GM19463 (cell line): ENCODE results near the gene MACIR.

Experiments
- ATAC-seq: cut with Tn5 transposase; IDR thresholded peaks from one replicate; pipeline ENCODE4 v1.9.1; 2021; ENCODE audit warnings: mild to moderate bottlenecking, moderate library complexity; ENCODE audit not compliant: unreplicated experiment

The MACIR gene

DNA sequence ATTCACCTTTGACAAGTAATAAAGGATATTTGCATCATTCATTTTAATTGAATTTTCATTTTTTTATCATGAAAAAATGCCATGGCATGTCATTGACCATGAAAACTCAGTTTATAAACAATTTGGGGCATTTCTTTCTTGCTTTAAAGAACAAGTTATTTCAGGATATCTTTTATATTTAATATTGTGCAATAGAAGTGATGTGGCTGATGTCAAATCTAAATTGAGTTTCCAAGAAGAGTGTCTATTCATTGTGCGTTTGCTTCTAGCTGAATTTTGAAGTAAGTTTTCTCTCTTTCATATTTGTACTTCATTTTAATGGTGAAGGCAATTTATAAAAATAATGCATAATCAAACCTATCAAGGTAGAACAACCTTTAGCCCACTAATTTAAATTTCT lies 30.5 kb downstream of the MACIR start:
- ATAC-seq: no peak

DNA sequence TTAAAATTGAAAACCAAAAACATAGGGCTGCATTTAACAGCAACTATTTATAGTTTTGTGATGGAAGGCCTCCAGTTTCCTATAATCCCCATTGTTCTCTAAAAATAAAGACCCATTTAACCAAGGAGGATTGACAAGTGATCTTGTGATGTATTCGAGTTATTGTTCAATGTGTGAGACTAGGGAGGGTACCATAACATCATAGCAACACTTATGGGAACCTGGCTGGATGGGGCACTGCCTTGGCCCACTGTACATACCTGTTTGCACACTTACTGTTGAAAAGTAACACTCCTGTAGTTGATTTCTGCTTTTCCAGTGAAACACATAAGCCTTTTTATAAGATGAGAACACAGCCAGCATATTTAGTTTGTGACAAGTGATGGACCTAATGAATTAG lies 32.3 kb downstream of the MACIR start:
- ATAC-seq: no peak

DNA sequence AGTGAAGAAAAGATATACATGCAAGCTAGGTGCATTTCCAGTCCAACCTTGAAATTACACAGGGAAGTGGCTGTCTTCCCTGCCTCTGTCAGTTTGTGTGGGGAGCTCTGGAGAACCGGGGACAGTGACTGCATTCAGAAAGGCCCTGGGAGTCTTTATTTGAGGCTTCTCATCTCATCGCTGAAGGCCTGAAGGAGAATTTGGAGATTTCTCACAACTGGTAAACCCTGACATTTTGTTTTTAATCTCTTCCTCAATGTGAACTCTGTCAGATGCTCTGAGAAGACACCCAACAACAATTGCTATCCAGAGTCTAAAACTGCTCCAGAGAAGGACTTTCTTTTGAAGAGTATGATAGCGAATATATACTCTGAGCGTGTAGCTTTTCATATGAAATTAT lies 33.0 kb downstream of the MACIR start:
- no peak for ATAC-seq

DNA sequence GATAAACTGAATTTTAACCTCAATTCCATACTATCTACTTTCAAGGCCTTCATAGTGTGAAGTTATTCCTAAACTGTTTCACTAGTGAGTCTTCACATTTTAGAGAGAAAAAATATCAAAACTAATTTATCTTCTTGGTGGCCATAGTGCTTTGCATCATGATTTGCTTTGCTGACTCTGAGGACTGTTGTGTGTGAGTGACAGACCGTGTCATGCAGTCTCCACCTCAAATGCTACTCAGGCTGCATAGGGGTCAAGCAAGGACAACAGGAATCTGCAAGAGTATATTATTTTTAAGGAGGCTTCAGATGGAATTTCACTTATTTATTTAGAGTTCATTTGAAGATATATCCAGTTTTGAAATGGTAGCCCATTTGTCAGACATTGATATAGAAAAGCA lies 34.5 kb downstream of the MACIR start:
- no peak for ATAC-seq

DNA sequence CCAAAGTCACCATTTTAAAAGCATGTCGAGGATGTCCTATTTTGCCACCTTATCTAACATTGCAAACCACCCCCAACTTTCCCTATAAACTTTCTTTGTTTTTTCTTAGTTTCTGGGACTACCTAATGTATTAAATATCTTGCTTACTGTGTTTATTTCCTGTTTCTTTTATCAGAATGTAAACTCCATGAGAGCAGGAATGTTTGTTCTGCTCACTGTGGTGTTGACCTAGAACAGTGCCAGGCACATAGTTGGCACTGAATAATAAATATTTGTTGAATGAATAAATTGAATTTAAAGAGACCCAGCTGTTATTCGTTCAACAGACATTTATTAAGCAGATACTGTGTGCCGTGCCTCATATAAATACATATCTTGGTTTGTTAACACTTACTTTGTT lies 35.2 kb downstream of the MACIR start:
- ATAC-seq: no peak

DNA sequence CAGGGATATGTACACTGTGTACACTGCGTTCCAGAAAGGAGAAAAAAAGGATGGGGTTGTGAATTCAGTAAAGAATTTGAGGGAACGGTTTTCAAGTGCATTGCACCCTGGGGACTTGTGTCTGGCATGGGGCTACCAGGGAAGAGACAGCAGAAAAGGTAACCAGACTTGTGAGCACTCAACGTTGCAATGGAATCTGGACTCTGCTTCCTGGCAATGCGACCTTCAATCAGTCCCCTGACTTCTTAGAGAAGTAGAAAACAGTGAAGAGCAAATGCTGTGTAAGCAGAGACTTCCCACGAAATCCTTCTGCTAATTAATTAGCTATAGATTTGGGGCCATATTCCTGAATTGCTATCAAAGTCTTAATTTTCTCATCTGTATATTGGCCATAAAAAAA lies 36.3 kb downstream of the MACIR start:
- ATAC-seq: no peak

DNA sequence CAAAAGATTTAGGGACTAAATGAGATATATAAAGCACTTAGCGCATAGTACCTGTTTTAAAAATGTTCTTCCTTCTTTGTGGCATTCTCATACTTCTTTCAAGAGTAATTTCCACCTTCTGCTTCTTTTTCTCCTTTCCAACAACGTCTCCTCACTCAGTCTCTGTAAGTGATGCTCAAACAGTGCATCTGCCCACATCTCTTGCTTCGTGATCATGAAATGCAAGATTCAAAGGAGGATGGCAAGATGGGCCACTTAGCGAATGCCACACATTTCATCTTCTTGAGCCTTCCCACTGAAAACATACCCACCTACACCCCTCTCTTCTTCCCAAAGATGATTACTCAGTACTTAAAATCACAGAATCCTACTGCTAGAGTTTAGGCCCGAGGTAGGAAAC lies 36.9 kb downstream of the MACIR start:
- no peak for ATAC-seq

DNA sequence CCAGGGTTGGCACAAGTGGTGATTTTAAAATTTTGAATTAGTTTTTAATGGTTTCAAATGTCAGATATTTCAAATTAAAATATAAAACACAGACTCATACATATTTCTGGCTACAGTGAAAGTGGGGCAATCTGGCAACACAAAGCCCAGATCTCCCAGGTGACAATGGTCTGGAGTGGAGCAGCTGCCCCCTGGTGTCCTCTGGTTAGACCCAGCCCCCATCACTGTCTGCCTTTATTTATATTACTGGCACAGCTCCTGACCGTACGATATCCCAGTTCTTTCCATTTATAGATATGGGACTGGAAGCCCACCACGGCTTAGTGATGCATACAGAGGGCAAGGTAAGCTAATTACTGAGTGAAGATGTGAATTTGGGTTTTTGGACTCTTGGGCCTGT lies 37.3 kb downstream of the MACIR start:
- no peak for ATAC-seq

DNA sequence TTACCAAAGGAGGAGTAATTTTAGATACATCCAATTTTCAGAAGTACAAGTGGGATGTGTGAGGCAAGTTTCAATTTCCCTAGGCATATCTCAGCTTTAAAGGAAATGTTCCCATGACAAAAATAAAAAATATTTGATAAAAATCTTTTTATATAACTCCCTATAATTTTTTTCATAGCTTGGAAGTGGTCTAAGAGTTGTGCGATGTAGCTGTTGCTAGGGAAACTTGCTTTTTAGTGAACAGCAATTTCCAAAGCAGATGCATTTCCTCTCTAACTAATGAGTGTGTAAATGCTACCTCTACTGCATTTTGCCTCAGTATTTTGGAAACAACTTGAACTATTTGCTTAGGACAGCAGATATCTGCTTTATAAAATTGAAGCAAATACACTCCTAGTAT lies 39.6 kb downstream of the MACIR start:
- no peak for ATAC-seq

DNA sequence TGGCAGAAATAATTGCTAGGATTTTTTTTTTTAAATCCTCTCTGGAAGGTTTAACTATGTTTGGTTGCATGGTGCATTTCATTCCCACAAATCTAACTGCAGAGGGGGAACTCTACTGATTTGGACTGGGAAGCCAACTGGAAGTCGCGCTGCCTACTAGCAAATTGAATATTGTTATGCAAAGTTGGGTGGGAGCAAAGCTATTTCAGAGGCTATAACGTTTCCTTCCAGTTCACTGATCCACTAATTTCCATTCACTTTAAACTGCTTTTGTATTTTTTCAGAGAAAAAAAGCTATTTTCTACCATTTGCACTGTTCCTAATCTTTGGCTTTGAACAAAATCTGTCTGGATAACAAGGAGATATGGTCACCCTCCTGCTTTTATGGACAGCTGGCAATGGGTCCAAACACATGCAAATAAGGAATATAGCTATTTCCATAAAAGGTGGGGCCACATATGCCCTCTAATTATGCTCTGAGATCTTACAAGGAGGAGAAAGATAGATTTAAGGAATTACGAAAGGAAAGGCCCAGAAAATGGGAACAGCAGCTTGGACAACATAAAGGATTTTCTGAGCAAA lies 40.1 kb downstream of the MACIR start:
- ATAC-seq: no peak

DNA sequence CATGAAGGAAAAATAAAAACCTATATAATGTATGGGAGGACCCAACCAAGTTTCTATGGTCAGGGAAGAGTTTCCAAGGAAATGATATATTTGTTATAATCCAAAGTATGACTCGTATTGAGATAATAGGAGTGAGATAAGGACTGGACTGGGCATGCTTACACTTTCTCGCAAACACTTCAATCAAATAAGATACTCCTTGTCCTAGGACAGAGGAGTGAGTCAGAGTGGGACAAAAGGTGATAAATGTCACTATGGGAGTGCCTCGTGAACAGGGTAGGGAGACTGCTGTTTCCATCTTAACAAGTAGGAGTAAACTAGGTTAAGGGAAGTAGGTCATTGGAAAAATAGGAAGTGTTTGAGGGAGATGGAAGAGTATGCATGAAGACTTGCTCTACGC lies 47.2 kb downstream of the MACIR start:
- no peak for ATAC-seq

DNA sequence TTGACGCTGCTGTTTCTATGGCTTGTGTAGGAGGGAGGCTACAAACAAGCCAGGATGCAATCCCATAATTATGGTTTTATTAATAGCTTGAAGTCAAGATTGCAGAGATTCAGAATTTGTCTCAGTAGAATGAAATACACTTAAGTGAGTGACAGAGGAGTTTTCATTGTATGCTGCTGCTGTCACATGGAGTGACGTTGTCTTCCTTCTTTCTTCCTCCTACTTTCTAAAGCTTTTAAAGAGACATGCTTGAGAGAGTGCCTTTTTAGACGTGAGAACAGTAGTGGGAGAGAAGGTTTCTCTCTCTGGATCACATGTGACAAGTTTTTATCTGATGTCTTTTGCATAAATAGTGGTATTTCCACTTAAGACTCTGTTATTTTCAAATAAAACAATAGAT lies 48.9 kb downstream of the MACIR start:
- ATAC-seq: no peak

DNA sequence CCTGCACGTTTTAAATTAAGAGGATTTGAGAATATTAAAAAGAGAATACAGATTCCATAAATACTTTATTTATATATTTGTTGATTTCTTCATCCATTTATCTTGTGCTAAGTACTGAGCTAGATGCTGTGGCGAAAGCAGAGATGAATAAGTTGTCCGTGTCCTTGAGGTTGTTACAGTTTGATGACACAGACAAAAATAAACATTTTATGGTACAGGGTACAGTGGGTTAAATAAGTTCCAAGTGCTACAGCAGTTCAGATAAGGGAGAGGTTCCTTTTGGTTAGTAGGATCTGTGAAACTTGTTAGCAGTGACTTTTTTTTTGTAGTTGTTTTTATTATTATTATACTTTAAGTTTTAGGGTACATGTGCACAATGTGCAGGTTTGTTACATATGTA lies 50.2 kb downstream of the MACIR start:
- ATAC-seq: no peak

DNA sequence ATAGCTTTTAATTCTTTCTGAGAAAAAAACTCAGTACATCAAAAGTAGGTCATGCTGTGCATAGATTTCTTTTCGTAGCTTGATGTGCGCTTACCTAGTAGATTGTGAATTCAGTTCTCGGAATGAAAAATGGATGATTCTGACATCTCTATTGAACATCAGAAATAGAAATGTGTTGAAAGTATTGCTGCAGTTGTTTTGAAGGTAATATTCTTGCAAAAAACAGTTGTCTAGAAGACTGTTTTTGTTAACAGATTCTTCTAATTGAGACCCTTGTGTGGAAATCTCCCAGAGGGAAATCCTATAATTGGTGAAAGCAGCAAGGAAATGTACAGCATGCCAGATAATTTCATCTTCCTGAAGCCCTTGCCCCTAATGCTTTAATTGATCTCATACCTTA lies 54.5 kb downstream of the MACIR start:
- ATAC-seq: no peak

DNA sequence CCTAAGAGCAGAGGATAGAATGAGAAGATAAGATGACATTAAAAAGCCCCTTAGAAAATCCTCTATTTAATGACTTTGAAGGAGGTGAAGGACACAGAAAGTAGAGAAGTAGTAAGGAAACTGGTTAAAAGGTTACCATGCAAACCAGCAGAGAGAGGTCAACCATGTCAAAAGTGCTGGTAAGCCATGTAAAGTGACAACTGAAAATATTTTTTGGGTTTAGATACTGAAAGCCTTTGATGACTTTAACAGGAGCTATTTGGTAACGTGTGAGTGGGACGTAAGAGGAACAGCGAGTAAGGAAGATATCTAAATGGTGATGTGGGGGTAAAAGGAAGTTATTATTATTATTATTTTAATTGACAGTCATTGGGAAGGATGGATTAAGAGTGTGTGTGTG lies 56.9 kb downstream of the MACIR start:
- no peak for ATAC-seq

DNA sequence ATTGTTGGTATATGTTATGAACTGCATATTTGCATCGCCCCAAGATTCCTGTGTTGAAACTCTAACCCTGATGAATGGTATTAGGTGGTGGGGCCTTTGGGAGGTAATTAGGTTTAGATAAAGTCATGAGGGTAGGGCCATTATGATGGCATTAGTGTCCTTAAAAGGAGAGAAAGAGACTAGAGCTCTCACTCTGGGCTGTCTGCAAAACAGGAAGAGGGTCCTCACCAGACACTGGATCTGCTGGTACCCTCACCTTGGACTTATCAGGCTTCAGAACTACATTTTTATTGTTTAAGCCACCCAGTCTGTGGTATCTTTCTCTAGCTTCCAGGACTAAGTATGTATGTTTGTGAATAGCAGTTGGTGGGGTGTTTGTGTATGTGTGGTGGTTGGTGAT lies 68.9 kb downstream of the MACIR start:
- no peak for ATAC-seq

DNA sequence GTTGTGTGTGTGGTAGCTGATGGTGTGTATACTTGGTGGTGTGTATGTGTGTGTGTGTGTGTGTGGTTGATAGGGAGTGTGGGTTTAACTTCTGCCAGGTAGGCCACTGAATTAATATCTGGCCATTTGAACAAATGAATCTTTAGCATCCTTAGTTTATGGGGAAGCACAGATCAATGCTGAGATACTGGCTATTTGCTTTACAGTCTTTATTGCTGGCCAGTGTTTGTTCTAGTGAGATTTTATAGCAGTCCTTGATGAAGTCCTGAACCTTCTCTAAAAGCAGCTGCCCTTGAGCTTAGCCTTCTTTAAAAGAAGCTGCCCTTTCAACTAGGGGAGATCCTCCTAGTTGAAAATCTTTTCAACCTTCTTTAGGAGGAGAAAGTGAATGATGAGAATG lies 69.3 kb downstream of the MACIR start:
- ATAC-seq: no peak
